Left lung (tissue), 10 donors: ENCODE data around the gene DVL1. TPM values are rescaled to one million over a fixed set of nuclear protein-coding genes. Genes with fewer than 3 reads are reported as not detected.

Source experiments
- ATAC-seq: fragments of 200-7000 bp; cut with Tn5 transposase; one replicate; pipeline ENCODE4 v1.9.1; 2020; ENCODE audit warnings: moderate library complexity
- DNase-seq, 4 donors: peaks; one replicate each; pipeline ENCODE4 v3.0.0-alpha.2; 2013 to 2020
- H3K27ac ChIP-seq, 2 donors: fragments of 200-600 bp; sonication (generic) in 1 of 2; one replicate each; pipeline versions ENCODE4 v1.5.0 to v1.8.0; 2020 to 2021
- H3K27me3 ChIP-seq, 2 donors: fragments of 200-600 bp; sonication (generic) in 1 of 2; one replicate each; pipeline versions ENCODE4 v1.5.0 to v1.8.0; 2020 to 2021
- H3K36me3 ChIP-seq, 2 donors: fragments of 200-600 bp; sonication (generic) in 1 of 2; one replicate each; pipeline versions ENCODE4 v1.5.0 to v1.8.0; 2020 to 2021
- H3K4me1 ChIP-seq, 2 donors: fragments of 200-600 bp; one replicate each; pipeline ENCODE4 v1.8.0; 2021
- H3K4me3 ChIP-seq, 2 donors: fragments of 200-600 bp; sonication (generic) in 1 of 2; one replicate each; pipeline versions ENCODE4 v1.5.0 to v1.8.0; 2020 to 2021; ENCODE audit warnings: mild to moderate bottlenecking in 1 of 2
- H3K9me3 ChIP-seq, 2 donors: fragments of 200-600 bp; sonication (generic) in 1 of 2; one replicate each; pipeline versions ENCODE4 v1.5.0 to v1.8.0; 2020 to 2021
- CTCF ChIP-seq, 2 donors: fragments of 200-600 bp; sonication (generic) in 1 of 2; IDR thresholded peaks; one replicate each; pipeline versions ENCODE4 v1.5.0 to v1.8.0; 2021; ENCODE audit warnings: antibody characterized with exemption in 2 of 2
- intact Hi-C, 2 donors: fragments of 100-400 bp; cut with DNase I; formaldehyde crosslinking; loops; one replicate each; pipeline versions ENCODE4 v1.11.2 to v1.14.2; 2022
- polyA plus RNA-seq, 6 donors: library from polyadenylated mRNA; unstranded; fragments of 120-200 nt; gene quantifications; one replicate each; pipeline ENCODE4 v1.2.1, GENCODE V29; 2013; ENCODE audit not compliant: insufficient read length in 6 of 6
- total RNA-seq, 2 donors: library from RNA; stranded (reverse); fragmentation: NEBNext Ultra II Directional; extraction: Animal tissue kit (Norgen Biotek cat#: 25700); gene quantifications; one replicate each; pipeline ENCODE4 v1.2.1, GENCODE V29; 2021
- donor health status: DM: no; HTN: yes; CAD: no.
- donor health status: DM: no; HTN: no; CAD: no.

Gene DVL1
- total and polyA plus RNA-seq, 8 donors: 20.6 to 81.2 (median 30.4) TPM

DNA sequence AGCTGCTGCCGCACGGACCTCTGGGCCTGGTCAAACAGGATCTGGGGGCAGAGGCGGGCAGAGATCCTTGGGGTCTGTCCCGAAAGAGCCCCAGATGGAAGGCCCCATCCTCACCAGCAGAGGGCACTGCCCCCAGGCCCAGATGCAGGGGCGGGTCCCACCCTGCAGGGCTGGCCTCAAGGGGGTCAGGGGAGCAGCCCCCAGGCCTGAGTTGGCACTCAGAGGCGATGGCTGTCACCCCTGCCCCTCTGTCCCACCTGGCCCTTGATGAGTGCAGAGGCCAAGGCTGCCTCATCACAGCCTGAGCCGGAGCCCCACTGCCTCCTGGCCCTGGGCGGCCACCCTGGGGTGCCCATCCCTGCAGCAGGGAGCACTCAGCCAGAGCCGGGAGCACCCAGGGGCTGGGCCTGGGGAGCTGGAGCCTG lies 47.2 kb downstream of the DVL1 start:
- H3K27me3 ChIP-seq: no peaks in the 10 kb centered on the region
- H3K4me1 ChIP-seq: peaks cover 28 to 33% of the 10 kb centered on the region in 2 donors
- ATAC-seq (no peak), DNase-seq (no peak)
- peak in 1 of 2 donors; percentile 35 for TF ChIP-seq CTCF (IDR thresholded peaks at IDR 0.05)
- intact Hi-C loops: no loop called here
- no peak overlapping the region for H3K4me3 ChIP-seq
- H3K9me3 ChIP-seq: no peaks in the 10 kb centered on the region
- H3K27ac ChIP-seq: no peak overlapping the region
- H3K36me3 ChIP-seq: peaks cover 0 to 13% of the 10 kb centered on the region in 2 donors

GRCh38 chr1:1300352-1300739 lies 48.9 kb downstream of the DVL1 start:
- peaks cover 12 to 16% of the 10 kb centered on the region in 2 donors for H3K4me1 ChIP-seq
- no peak for TF ChIP-seq CTCF (IDR thresholded peaks at IDR 0.05)
- no peak overlapping the region for H3K27ac ChIP-seq
- H3K9me3 ChIP-seq: no peaks in the 10 kb centered on the region
- no peaks in the 10 kb centered on the region for H3K27me3 ChIP-seq
- H3K36me3 ChIP-seq: peaks cover 0 to 30% of the 10 kb centered on the region in 2 donors
- intact Hi-C loops: no loop called here
- DNase-seq: no peak
- no peak for ATAC-seq
- no peak overlapping the region for H3K4me3 ChIP-seq

DNA sequence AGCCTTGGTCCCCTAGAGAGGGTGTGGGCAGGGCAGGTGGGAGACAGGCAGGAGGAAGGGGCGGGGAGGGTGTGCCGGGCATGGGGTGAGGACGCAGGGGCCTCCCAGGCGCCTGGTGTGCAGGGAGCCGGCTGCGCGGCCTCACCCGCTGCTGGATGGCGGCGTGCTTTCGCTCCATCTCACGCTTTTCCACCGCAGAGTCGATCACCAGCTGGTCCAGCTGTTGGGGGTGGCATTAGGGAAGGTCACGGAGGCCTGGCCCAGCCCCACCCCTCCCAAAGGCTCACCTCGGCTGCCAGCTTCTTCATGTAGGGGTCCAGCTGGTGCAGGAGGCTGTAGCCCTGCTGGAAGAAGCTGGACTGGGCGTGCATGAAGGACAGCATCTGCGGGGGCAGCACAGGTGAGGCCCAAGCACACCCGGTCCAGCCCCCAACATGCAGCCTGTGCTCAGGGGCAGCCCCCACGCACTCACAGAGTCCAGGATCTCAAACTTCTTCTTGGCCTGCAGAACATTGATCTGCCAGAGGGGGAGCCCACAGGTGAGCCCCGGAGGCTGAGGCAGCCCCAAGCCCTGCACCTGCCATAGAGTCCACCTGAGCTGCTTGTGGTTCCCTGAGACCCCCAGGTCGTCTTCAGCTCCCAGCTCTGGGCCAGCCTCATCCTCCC lies 49.4 kb downstream of the DVL1 start:
- Histone ChIP-seq H3K27ac (no peak overlapping the region), H3K4me1 (peaks cover 7 to 11% of the 10 kb centered on the region in 2 donors), H3K9me3 (no peaks in the 10 kb centered on the region), H3K27me3 (no peaks in the 10 kb centered on the region), H3K36me3 (peaks cover 0 to 35% of the 10 kb centered on the region in 2 donors), H3K4me3 (no peak overlapping the region)
- no peak for TF ChIP-seq CTCF (IDR thresholded peaks at IDR 0.05)
- ATAC-seq (no peak), DNase-seq (no peak)
- intact Hi-C loops: loop anchor here in 1 of 2 donors (10.0 kb wide), 1 partner anchor 175 kb away; no protein-coding TSS in a partner anchor

DNA sequence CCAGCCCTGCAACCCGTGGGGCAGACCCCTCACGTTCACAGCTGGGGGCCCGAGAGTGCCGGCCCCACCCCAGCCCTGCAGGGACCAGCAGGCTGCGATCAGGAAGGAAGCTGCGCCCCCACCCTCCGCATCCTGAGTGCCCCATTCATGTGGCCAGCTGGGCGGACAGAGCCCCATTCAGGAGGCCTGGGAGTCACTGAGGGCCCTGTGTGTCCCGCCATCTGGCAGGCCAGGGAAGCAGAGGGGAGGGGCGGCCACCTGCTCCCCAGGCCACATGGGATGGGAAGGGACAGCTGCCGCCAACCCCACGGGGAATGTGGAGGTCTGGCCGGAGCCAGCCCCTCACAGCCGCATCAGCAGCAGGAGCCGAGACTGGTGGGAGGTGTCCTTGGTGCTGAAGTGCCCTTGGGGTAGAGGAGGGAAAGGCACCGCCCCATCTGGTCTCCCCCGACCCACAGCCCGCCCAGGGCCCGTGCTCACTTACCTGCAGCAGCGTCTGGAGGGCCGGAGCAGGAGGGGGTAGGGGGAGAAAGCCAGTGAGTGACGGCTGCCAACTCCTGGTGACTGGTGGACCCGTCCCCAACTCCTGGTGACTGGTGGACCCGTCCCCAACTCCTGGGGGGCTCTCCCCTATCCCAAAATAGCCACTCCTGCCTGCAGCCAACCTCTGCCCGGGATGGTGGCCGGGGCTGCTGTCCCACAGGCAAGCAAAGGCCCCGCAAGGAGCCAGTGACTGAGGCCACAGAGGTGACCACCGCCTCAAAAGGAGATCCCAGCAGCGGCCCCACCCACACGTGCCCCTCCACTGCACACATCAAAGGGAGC lies 50.1 kb downstream of the DVL1 start:
- peaks cover 0 to 3% of the 10 kb centered on the region in 2 donors for H3K4me1 ChIP-seq
- ATAC-seq (peak; percentile 9), DNase-seq (no peak)
- H3K27ac ChIP-seq: no peak overlapping the region
- no peaks in the 10 kb centered on the region for H3K9me3 ChIP-seq
- TF ChIP-seq CTCF (IDR thresholded peaks at IDR 0.05): no peak
- no peaks in the 10 kb centered on the region for H3K27me3 ChIP-seq
- intact Hi-C loops: loop anchor here in 1 of 2 donors (10.0 kb wide), 1 partner anchor 174 kb away; no protein-coding TSS in a partner anchor
- no peak overlapping the region for H3K4me3 ChIP-seq
- H3K36me3 ChIP-seq: peaks cover 0 to 43% of the 10 kb centered on the region in 2 donors
